AG09319 (cell line): ENCODE results near the gene NFIC.
"Not testable (repeated sequence)": the region's sequence is repeated elsewhere in the genome, so short reads cannot be mapped to it uniquely, and the experiment has no call there.

Experiments used
- DNase-seq: peaks from one replicate; pipeline ENCODE4 v3.0.0-alpha.2; 2010; ENCODE audit warnings: low read depth; ENCODE audit errors: extremely low read depth
- TF ChIP-seq, protein P1 (sequence below): IDR thresholded peaks from 2 replicates; pipeline ENCODE4 v1.5.1; 2011; ENCODE audit warnings: low read depth, mild to moderate bottlenecking, inconsistent platforms, low read length, moderate library complexity

Gene NFIC

DNA sequence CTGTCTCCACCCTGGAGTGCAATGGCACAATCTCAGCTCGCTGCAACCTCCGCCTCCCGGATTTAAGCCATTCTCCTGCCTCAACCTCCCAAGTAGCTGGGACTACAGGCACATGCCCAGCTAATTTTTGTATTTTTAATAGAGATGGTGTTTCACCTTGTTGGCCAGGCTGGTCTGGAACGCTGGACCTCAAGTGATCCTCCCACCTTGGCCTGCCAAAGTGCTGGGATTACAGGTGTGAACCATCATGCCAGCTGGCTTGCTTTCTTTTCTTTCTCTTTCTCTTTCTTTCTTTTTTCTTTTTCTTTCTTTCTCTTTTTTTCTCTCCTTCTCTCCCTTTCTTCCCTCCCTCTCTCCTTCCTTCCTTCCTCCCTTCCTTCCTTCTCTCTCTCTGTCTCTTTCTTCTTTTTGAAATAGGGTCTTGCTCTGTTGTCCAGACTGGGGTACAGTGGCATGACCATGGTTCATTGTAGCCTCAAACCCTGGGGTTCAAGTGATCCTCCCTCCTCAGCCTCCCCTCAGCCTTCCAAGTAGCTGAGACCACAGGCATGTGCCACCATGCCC lies 33.3 kb upstream of the NFIC start:
- TF ChIP-seq, protein P1, sequence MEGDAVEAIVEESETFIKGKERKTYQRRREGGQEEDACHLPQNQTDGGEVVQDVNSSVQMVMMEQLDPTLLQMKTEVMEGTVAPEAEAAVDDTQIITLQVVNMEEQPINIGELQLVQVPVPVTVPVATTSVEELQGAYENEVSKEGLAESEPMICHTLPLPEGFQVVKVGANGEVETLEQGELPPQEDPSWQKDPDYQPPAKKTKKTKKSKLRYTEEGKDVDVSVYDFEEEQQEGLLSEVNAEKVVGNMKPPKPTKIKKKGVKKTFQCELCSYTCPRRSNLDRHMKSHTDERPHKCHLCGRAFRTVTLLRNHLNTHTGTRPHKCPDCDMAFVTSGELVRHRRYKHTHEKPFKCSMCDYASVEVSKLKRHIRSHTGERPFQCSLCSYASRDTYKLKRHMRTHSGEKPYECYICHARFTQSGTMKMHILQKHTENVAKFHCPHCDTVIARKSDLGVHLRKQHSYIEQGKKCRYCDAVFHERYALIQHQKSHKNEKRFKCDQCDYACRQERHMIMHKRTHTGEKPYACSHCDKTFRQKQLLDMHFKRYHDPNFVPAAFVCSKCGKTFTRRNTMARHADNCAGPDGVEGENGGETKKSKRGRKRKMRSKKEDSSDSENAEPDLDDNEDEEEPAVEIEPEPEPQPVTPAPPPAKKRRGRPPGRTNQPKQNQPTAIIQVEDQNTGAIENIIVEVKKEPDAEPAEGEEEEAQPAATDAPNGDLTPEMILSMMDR = no peak
- DNase-seq = no peak

DNA sequence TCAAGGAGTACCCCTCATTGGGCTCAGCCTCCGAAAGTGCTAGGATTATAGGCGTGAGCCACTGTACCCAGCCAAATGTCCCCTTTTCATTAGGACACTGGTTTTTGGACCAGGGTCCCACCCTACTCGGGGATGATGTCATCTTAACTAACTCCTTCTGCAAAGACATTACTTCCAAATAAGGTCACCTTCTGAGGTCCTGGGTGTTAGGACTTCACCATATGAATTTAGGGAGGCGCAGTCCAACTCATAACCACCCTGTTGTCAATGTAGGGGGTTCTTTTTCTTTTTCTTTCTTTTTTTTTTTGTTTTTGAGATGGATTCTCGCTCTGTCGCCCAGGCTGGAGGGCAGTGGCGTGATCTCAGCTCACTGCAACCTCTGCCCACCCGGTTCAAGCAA lies 32.7 kb upstream of the NFIC start:
- no peak for DNase-seq
- TF ChIP-seq, protein P1 = no peak

DNA sequence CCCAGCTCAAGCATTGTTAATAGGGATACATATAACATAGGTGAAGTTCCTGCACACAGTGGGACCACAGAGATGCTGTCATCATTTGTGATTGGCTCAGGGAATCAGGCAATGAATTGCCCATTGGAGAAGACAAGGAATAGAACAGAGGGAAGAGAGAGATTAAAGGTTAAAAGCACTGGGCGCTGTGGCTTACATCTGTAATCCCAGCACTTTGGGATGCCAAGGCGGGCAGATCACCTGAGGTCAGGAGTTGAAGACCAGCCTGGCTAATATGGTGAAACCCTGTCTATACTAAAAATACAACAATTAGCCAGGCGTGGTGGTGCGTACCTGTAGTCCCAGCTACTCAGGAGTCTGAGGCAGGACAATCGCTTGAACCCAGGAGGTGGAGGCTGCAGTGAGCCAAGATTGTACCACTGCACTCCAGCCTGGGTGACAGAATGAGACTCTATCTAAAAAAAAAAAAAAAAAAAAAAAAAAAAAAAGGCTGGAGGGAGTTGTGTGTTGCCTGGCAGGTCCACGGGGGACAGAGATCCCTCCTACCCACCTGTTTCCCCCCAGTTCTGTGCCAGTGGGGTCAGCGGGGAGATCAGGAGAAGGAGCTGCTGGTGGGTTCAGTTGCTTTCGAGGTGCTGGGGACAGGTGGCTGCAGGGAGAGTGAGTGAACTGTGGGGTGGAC lies 31.5 kb upstream of the NFIC start:
- DNase-seq = not testable (repeated sequence)

DNA sequence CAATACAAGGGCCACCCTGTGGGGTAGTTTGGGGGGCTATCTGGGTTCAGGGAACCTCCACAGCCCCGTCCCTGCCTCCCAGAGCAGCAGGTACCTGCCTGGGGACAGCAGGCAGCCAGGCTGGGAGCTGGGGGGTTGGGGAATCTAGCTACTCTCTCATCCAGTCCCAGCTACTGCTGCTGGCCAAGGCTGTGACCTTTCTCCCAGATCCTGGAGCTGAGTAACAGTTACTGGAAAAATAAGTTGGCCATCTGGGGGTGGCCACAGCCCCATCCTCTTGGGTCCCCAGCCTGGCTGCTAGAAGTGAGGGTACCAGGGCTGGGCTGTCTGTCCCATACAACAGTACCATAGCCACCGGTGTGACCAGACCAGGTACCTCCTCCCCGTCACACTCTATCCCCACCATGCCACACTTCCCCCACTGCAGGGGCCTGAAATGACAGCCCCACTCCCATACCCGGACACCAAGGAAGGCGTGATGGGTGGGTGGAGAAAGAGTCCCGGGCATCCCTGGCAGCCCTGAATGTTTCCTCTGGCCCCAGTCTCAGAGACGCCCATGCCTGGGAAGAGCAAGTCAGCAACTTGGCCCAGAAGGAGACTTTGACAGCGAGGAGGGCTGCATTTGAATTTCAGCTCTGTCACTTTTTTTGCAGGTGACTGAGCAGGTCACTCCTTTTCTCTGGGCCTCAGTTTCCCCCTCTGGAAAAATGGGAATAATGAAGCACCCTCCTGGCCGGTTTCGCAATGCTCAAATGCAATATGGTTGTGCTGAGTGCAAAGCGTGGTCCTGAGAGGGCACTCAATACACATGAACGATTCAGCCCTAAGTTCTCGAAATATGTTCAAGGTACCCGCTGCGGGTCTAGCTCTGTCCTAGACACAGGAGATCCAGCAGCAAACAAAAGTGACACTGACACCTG lies 30.7 kb upstream of the NFIC start:
- TF ChIP-seq, protein P1 = no peak
- DNase-seq = no peak

DNA sequence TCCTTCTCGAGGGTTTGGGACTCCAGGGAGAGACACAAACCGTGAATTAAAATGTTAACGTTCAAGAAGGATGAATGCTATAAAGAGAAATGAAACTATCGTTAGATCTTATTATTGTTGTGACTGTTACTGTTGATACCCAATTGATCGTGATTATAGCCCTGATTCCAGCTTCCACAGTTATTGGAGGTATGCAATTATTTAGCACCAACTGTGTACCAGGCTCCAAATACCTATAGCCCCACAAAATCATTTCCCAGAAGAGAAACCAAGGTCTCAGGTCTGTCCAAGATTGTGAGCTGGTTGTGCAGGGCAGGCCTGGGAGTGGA lies 30.1 kb upstream of the NFIC start:
- TF ChIP-seq, protein P1 = no peak
- DNase-seq = no peak

DNA sequence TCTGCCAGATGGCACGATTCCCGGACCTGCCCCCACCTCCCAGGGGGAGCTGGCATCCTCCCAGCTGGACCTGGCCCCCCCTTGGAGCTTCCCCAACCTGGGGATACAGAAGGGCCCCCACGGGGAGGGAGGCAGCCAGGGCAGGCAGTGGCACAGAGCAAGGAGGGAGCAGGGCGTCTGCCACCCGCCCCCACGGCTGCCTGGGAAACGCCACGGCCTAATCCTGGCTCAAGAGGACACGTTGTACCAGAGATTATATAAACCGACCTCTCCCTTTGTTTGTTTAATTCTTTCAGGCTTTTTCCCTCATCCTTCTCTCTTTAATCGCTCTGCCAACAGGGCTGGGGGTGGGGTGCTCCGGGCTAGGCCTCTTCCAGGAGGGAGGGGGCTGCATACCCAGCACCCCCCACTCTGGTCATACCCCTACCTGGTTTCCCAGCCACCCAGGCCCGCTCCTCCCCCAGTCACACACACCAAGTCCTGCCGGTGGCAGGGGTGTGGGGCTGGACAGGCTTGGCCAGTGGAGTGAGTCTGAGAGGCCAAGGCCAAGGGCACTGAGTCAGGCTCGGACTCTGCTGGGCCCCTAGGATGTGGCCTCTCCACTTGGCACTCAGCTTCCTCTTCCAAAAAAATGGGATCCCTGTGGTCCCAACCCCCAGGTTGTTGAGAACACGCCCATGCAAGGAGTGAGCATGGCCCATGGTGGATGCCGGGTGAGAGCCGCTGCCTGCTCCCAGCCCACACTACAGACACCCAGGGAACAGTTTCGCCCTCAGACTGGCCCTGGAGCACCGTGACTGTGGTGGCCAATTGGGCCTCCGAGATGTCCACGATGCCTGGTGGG lies 29.5 kb upstream of the NFIC start:
- no peak for DNase-seq

More for the DNA sequence above, 29.5 kb upstream of the NFIC start:
- TF ChIP-seq, protein P1 = no peak
